G401.6 (cell line): Measurements from ENCODE around the gene ABCC3.
"Not testable (repeated sequence)": the region's sequence is repeated elsewhere in the genome, so short reads cannot be mapped to it uniquely, and the experiment has no call there.

Experiments used
- FAIRE-seq: peaks from 2 replicates; lab custom pipeline; 2012; peaks lifted over from hg19 to GRCh38; lab: Jason Lieb, UNC

ABCC3 gene

GRCh38 chr17:50686494-50687199 is 52.0 kb downstream of the ABCC3 start:
- FAIRE-seq = no peak

- FAIRE-seq = no peak
Observed at GRCh38 chr17:50687200-50688066, 52.8 kb downstream of the ABCC3 start.

GRCh38 chr17:50688245-50688644 is 53.6 kb downstream of the ABCC3 start:
- FAIRE-seq = no peak

GRCh38 chr17:50689251-50689650 is 54.6 kb downstream of the ABCC3 start:
- FAIRE-seq = no peak

GRCh38 chr17:50689956-50690886 is 55.5 kb downstream of the ABCC3 start:
- FAIRE-seq = no peak

- no peak for FAIRE-seq
Observed at GRCh38 chr17:50690887-50691549, 56.3 kb downstream of the ABCC3 start.

GRCh38 chr17:50691550-50692447 is 57.1 kb downstream of the ABCC3 start:
- no peak for FAIRE-seq

- FAIRE-seq = no peak
Observed at GRCh38 chr17:50692448-50693035, 57.9 kb downstream of the ABCC3 start.

GRCh38 chr17:50693036-50693682 is 58.5 kb downstream of the ABCC3 start:
- no peak for FAIRE-seq

- FAIRE-seq = no peak
Observed at GRCh38 chr17:50696365-50696879, 61.7 kb downstream of the ABCC3 start.

GRCh38 chr17:50697062-50697461 is 62.4 kb downstream of the ABCC3 start:
- no peak for FAIRE-seq

GRCh38 chr17:50697663-50698272 is 63.1 kb downstream of the ABCC3 start:
- FAIRE-seq = no peak

GRCh38 chr17:50699410-50699809 is 64.7 kb downstream of the ABCC3 start:
- FAIRE-seq = no peak

- FAIRE-seq = no peak
Observed at GRCh38 chr17:50703162-50703561, 68.5 kb downstream of the ABCC3 start.

GRCh38 chr17:50707289-50708049 is 72.8 kb downstream of the ABCC3 start, which contains the start of gene ANKRD40:
TSS of gene ANKRD40 (minus strand) at chr17:50707914. CDS start at chr17:50707654, 260 bp downstream.
- no peak for FAIRE-seq

- FAIRE-seq = no peak
Observed at GRCh38 chr17:50708050-50709000, 73.6 kb downstream of the ABCC3 start.

GRCh38 chr17:50709053-50709452 is 74.4 kb downstream of the ABCC3 start:
- not testable (repeated sequence) for FAIRE-seq
